Stomach (tissue), 4 donors: ENCODE measurements around the gene UFSP2.

Experiments
- CTCF ChIP-seq, 7 experiments: fragments of 450-650 bp in 4 of 7; fragments of 200-600 bp in 3 of 7; sonication (generic) in 3 of 7; IDR thresholded peaks; one replicate each; pipeline ENCODE4 v1.5.1; 2016 to 2019; ENCODE audit warnings: antibody characterized with exemption in 7 of 7, control low read depth in 2 of 7, mild to moderate bottlenecking in 1 of 7
- POLR2A ChIP-seq, 4 donors: fragments of 450-650 bp; IDR thresholded peaks; one replicate each; pipeline ENCODE4 v1.6.1; 2016; ENCODE audit warnings: antibody characterized with exemption in 4 of 4, control low read depth in 2 of 4, mild to moderate bottlenecking in 1 of 4, moderate library complexity in 1 of 4

- TF ChIP-seq CTCF (IDR thresholded peaks at IDR 0.05) (no peak), POLR2A (IDR thresholded peaks at IDR 0.05) (no peak)
These were observed 73.6 kb downstream of the UFSP2 start for GRCh38 chr4:185352202-185352601.
